Keratinocyte (primary cell): ENCODE data around the gene SREBF1. TPM values are rescaled to one million over a fixed set of nuclear protein-coding genes. Genes with fewer than 3 reads are reported as not detected.

Source experiments
- DNase-seq: peaks from one replicate; pipeline ENCODE4 v3.0.0-alpha.2; 2011; ENCODE audit warnings: low read depth, missing footprints, low spot score
- FAIRE-seq: peaks from 2 replicates; lab custom pipeline; 2011; peaks lifted over from hg19 to GRCh38; lab: Jason Lieb, UNC
- H2AFZ ChIP-seq: 2 replicates; pipeline ENCODE4 v1.6.0; 2012; ENCODE audit warnings: low read length, control low read depth, inconsistent platforms; ENCODE audit not compliant: control insufficient read depth
- H3K27ac ChIP-seq: 2 replicates; pipeline ENCODE4 v1.5.1; 2011; ENCODE audit warnings: low read length; ENCODE audit not compliant: control insufficient read depth, insufficient read depth
- H3K27me3 ChIP-seq: 3 replicates; pipeline ENCODE4 v1.6.0; 2011; ENCODE audit warnings: low read length; ENCODE audit not compliant: control insufficient read depth, insufficient read depth; ENCODE audit errors: extremely low read depth
- H3K36me3 ChIP-seq, 2 experiments: 2 replicates in 1 of 2; 3 replicates in 1 of 2; pipeline ENCODE4 v1.5.1; 2011; ENCODE audit warnings: low read length in 2 of 2, mild to moderate bottlenecking in 1 of 2; ENCODE audit not compliant: control insufficient read depth in 2 of 2, insufficient read depth in 2 of 2; ENCODE audit errors: extremely low read depth in 1 of 2
- H3K4me1 ChIP-seq: 3 replicates; pipeline ENCODE4 v1.5.1; 2011; ENCODE audit warnings: low read length; ENCODE audit not compliant: control insufficient read depth, insufficient read depth; ENCODE audit errors: extremely low read depth
- H3K4me2 ChIP-seq: 3 replicates; pipeline ENCODE4 v1.6.0; 2011; ENCODE audit warnings: low read depth, low read length; ENCODE audit not compliant: control insufficient read depth, insufficient read depth; ENCODE audit errors: extremely low read depth
- H3K4me3 ChIP-seq, 3 experiments: fragments of 200-600 bp in 1 of 3; sonication (generic) in 1 of 3; 2 replicates in 2 of 3; 3 replicates in 1 of 3; pipeline ENCODE4 v1.5.1; 2011 to 2016; ENCODE audit warnings: low read length in 3 of 3, mild to moderate bottlenecking in 3 of 3, control low read depth in 2 of 3, inconsistent platforms in 1 of 3, low read depth in 1 of 3, mixed read lengths in 1 of 3, mixed run types in 1 of 3, moderate library complexity in 1 of 3; ENCODE audit not compliant: control insufficient read depth in 2 of 3, insufficient read depth in 2 of 3; ENCODE audit errors: extremely low read depth in 1 of 3
- H3K79me2 ChIP-seq: 2 replicates; pipeline ENCODE4 v1.6.0; 2012; ENCODE audit warnings: low read length; ENCODE audit not compliant: control insufficient read depth, insufficient read depth
- H3K9ac ChIP-seq: 3 replicates; pipeline ENCODE4 v1.6.0; 2011; ENCODE audit warnings: low read length; ENCODE audit not compliant: control insufficient read depth, insufficient read depth; ENCODE audit errors: extremely low read depth
- H3K9me1 ChIP-seq: 3 replicates; pipeline ENCODE4 v1.6.0; 2011; ENCODE audit warnings: low read length; ENCODE audit not compliant: control insufficient read depth, insufficient read depth; ENCODE audit errors: extremely low read depth
- H3K9me3 ChIP-seq: 2 replicates; pipeline ENCODE4 v1.5.1; 2012; ENCODE audit warnings: low read depth, low read length; ENCODE audit not compliant: control insufficient read depth
- H4K20me1 ChIP-seq: 3 replicates; pipeline ENCODE4 v1.6.0; 2011; ENCODE audit warnings: low read length; ENCODE audit not compliant: control insufficient read depth, insufficient read depth; ENCODE audit errors: extremely low read depth
- CTCF ChIP-seq, 3 experiments: IDR thresholded peaks in 1 of 3; conservative IDR thresholded peaks in 1 of 3; optimal IDR thresholded peaks in 1 of 3; 2 replicates in 2 of 3; 3 replicates in 1 of 3; pipeline versions ENCODE3 to v1.5.1; 2011; ENCODE audit warnings: low read length in 3 of 3, mild to moderate bottlenecking in 3 of 3, moderate library complexity in 2 of 3, control low read depth in 1 of 3, inconsistent platforms in 1 of 3; ENCODE audit not compliant: insufficient read depth in 2 of 3; ENCODE audit errors: extremely low read depth in 1 of 3
- EZH2 ChIP-seq: IDR thresholded peaks from one replicate; pipeline ENCODE4 v1.6.1; 2012; ENCODE audit warnings: inconsistent platforms, mild to moderate bottlenecking, low read length, moderate library complexity
- dilution Hi-C: fragments of 300-500 bp; cut with MboI; formaldehyde crosslinking; loops from one replicate; pipeline ENCODE4 v1.7.0; 2020; ENCODE audit warnings: low sequenced_read_pairs; ENCODE audit not compliant: extremely low pct_ligation_motif_present
- polyA plus RNA-seq, 5 experiments: library from polyadenylated mRNA; depleted of rRNA in 3 of 5; stranded (reverse) in 3 of 5; stranded (forward) in 1 of 5; unstranded in 1 of 5; fragments of >200 nt; gene quantifications; 1 replicate in 1 of 5; 2 replicates in 3 of 5; 3 replicates in 1 of 5; pipeline versions ENCODE4 v1.2.1 to v1.2.3, GENCODE V29; 2011 to 2012; ENCODE audit warnings: missing spikeins in 2 of 5, low read depth in 1 of 5, low replicate concordance in 1 of 5

Gene SREBF1
- polyA plus RNA-seq, 1 donor (not counting 4 experiments of a cell fraction or from before 2014, with no cell fraction given), result 51.7 TPM

GRCh38 chr17:17806035-17806434 lies 30.8 kb downstream of the SREBF1 start:
- Histone ChIP-seq H3K4me1 (peaks cover 12% of the 10 kb centered on the region), H3K4me2 (no peak overlapping the region), H3K36me3 (peaks cover 14 to 34% of the 10 kb centered on the region in 2 experiments), H3K4me3 (no peak overlapping the region), H2AFZ (no peak overlapping the region), H3K79me2 (no peaks in the 10 kb centered on the region), H3K27me3 (no peaks in the 10 kb centered on the region), H3K9ac (no peak overlapping the region), H4K20me1 (peaks cover 12% of the 10 kb centered on the region), H3K27ac (no peak overlapping the region), H3K9me1 (peaks cover 2% of the 10 kb centered on the region), H3K9me3 (no peaks in the 10 kb centered on the region)
- no peak for FAIRE-seq
- TF ChIP-seq CTCF (optimal IDR thresholded peaks at IDR 0.05 in 1 of 3, IDR thresholded peaks at IDR 0.05 in 1 of 3, conservative IDR thresholded peaks at IDR 0.05 in 1 of 3; ENCODE audit: extremely low read depth in 1 of 3, insufficient read depth in 2 of 3, low read length in 3 of 3), result no peak
- TF ChIP-seq EZH2, result no peak
- DNase-seq, result no peak
- dilution Hi-C loops, result no loop called here

GRCh38 chr17:17805575-17805974 lies 31.2 kb downstream of the SREBF1 start:
- FAIRE-seq, result peak; percentile 17

More at GRCh38 chr17:17805575-17805974, 31.2 kb downstream of the SREBF1 start:
- Histone ChIP-seq H3K4me1 (peaks cover 12% of the 10 kb centered on the region), H3K9me1 (peaks cover 2% of the 10 kb centered on the region), H3K27ac (no peak overlapping the region), H3K36me3 (peaks cover 14 to 31% of the 10 kb centered on the region in 2 experiments), H3K4me3 (no peak overlapping the region), H4K20me1 (peaks cover 8% of the 10 kb centered on the region), H2AFZ (no peak overlapping the region), H3K4me2 (peak overlapping the region; percentile 14), H3K9ac (no peak overlapping the region), H3K79me2 (no peaks in the 10 kb centered on the region), H3K9me3 (no peaks in the 10 kb centered on the region), H3K27me3 (no peaks in the 10 kb centered on the region)
- dilution Hi-C loops, result no loop called here
- TF ChIP-seq CTCF (optimal IDR thresholded peaks at IDR 0.05 in 1 of 3, IDR thresholded peaks at IDR 0.05 in 1 of 3, conservative IDR thresholded peaks at IDR 0.05 in 1 of 3; ENCODE audit: extremely low read depth in 1 of 3, insufficient read depth in 2 of 3, low read length in 3 of 3) (no peak), EZH2 (no peak)
- no peak for DNase-seq
